Measurements from ENCODE around the gene PLRG1. TPM values are rescaled to one million over a fixed set of nuclear protein-coding genes. Genes with fewer than 3 reads are reported as not detected.

Gene PLRG1
- total and polyA plus RNA-seq, 4 donors = 27.2 to 51.5 (median 29.9) TPM

- TF ChIP-seq CTCF (IDR thresholded peaks at IDR 0.05; ENCODE audit: low read depth, low read length, missing input control) (no peak), FOXA1 (IDR thresholded peaks at IDR 0.05) (no peak), JUND (IDR thresholded peaks at IDR 0.05) (no peak), RAD21 (IDR thresholded peaks at IDR 0.05) (no peak), HNF4G (IDR thresholded peaks at IDR 0.05) (no peak), EGR1 (IDR thresholded peaks at IDR 0.05; ENCODE audit: low read depth in 2 of 2) (no peak)
These were observed 7.8 kb downstream of the PLRG1 start (continued) for GRCh38 chr4:154542271-154542879.

DNA sequence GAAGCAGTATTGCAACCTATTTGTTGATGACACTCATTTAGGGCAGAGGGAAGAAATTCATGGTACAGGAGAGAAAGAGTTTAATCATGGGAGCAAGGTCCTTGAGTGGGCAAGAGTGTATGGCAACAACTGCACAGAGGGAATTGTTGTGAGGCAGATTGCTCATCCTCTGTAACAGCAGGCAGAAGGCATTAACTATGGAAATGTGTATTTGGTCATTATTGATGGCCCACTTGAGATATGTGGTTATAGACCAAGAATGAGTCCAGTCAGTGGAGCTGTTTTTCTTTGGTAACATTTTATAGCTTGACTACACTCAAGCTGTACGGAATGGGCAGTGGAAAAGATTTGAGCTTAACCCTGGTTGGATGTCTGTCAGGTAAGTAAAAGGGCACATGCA lies 15.9 kb downstream of the PLRG1 start:
- Histone ChIP-seq H3K4me1 (ENCODE audit: control insufficient read depth in 4 of 4, insufficient read depth in 4 of 4, low read length in 3 of 4) (no peaks in the 10 kb centered on the region), H3K9ac (ENCODE audit: low read depth in 1 of 2, low read length in 2 of 2) (no peak overlapping the region), H3K36me3 (ENCODE audit: control insufficient read depth in 4 of 4, insufficient read depth in 3 of 4, low read depth in 1 of 4, low read length in 3 of 4) (peaks cover 3 to 31% (median 27%) of the 10 kb centered on the region in 4 donors), H3K27ac (ENCODE audit: low read depth in 1 of 2, low read length in 2 of 2) (no peak overlapping the region), H3K27me3 (ENCODE audit: control insufficient read depth in 4 of 4, insufficient read depth in 4 of 4, low read length in 3 of 4) (no peaks in the 10 kb centered on the region), H3K4me3 (ENCODE audit: low read depth in 1 of 3, low read length in 3 of 3) (no peak overlapping the region), H3K9me3 (ENCODE audit: control insufficient read depth in 4 of 4, low read length in 3 of 4) (no peaks in the 10 kb centered on the region)
- 90% methylated on average over 1 of the region's 1 CpG for WGBS
- no peak for DNase-seq (ENCODE audit: low spot score)
- no peak for TF ChIP-seq JUND (IDR thresholded peaks at IDR 0.05)
- TF ChIP-seq, protein P1, sequence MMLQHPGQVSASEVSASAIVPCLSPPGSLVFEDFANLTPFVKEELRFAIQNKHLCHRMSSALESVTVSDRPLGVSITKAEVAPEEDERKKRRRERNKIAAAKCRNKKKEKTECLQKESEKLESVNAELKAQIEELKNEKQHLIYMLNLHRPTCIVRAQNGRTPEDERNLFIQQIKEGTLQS (IDR thresholded peaks at IDR 0.05) = no peak
- TF ChIP-seq CTCF (IDR thresholded peaks at IDR 0.05; ENCODE audit: low read depth, low read length, missing input control) = no peak
- TF ChIP-seq RXRA (IDR thresholded peaks at IDR 0.05) = no peak
- TF ChIP-seq EGR1 (IDR thresholded peaks at IDR 0.05; ENCODE audit: low read depth in 2 of 2) = no peak
- TF ChIP-seq GABPA (IDR thresholded peaks at IDR 0.05 in 1 of 2, conservative IDR thresholded peaks at IDR 0.05 in 1 of 2) = no peak
- no peak for TF ChIP-seq TAF1 (conservative IDR thresholded peaks at IDR 0.05)
- TF ChIP-seq NR2F2 (IDR thresholded peaks at IDR 0.05) = no peak
- TF ChIP-seq REST (IDR thresholded peaks at IDR 0.05) = no peak

Measured in liver (tissue), 9 donors.